ENCODE measurements around the gene CACNG1.

Gene CACNG1

GRCh38 chr17:67022451-67022810 lies 21.9 kb upstream of the CACNG1 start:
- no peak for DNase-seq (ENCODE audit: low read depth in 2 of 2)
- no peak overlapping the region for H3K4me3 ChIP-seq (replicated peaks in 1 of 2; ENCODE audit: low read depth in 2 of 2, low read length in 2 of 2)
- TF ChIP-seq, protein P1, sequence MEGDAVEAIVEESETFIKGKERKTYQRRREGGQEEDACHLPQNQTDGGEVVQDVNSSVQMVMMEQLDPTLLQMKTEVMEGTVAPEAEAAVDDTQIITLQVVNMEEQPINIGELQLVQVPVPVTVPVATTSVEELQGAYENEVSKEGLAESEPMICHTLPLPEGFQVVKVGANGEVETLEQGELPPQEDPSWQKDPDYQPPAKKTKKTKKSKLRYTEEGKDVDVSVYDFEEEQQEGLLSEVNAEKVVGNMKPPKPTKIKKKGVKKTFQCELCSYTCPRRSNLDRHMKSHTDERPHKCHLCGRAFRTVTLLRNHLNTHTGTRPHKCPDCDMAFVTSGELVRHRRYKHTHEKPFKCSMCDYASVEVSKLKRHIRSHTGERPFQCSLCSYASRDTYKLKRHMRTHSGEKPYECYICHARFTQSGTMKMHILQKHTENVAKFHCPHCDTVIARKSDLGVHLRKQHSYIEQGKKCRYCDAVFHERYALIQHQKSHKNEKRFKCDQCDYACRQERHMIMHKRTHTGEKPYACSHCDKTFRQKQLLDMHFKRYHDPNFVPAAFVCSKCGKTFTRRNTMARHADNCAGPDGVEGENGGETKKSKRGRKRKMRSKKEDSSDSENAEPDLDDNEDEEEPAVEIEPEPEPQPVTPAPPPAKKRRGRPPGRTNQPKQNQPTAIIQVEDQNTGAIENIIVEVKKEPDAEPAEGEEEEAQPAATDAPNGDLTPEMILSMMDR (IDR thresholded peaks at IDR 0.05; ENCODE audit: low read depth, low read length): no peak

DNA sequence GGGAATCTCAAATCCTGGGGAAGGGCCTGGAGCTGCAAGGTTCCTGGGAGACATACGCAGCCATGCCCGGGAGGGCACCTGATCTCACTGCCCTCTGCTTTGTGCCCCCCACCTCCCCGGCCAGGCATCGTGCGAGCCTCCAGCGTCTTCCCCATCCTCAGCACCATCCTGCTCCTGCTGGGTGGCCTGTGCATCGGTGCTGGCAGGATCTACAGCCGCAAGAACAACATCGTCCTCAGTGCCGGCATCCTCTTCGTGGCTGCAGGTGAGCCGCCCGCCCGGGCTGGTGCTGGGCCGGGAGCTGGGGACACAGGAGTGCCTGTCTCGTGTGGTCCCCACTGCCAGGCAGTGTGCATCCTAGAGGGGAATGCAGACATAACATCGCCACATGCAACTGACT lies 19.6 kb upstream of the CACNG1 start:
- no peak overlapping the region for H3K4me3 ChIP-seq (replicated peaks in 1 of 2; ENCODE audit: low read depth in 2 of 2, low read length in 2 of 2)
- no peak for DNase-seq (ENCODE audit: low read depth in 2 of 2)
- TF ChIP-seq, protein P1 (IDR thresholded peaks at IDR 0.05; ENCODE audit: low read depth, low read length): no peak

DNA sequence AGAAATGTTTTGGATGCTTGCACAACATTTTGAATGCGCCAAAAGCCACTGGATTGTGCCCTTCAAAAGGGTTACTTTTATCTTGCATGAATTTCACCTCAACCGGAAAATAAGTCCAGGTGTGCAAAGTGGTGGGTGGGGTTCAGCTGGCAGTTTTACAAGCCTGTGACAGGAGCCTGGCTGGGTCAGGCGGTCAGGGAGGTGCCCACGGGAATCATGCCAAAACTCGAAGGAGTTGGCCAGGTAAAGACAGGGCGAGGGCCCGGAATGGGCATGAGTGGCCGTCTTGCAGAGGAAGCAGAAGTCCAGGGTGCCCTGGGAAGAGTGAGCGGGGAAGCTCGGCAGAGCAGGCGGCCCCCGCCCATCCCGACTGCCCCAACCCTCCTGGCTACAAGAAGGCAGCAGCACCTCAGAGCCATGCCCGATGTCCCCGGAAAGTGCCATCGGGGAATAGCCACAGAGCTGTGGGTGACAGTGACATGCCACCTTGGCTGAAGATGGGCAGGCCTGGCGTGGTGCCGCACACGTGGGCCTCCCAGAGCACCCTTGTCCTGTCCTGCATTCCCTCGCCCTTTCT lies 19.1 kb upstream of the CACNG1 start:
- TF ChIP-seq, protein P1 (IDR thresholded peaks at IDR 0.05; ENCODE audit: low read depth, low read length): no peak
- DNase-seq (ENCODE audit: low read depth in 2 of 2): no peak
- no peak overlapping the region for H3K4me3 ChIP-seq (replicated peaks in 1 of 2; ENCODE audit: low read depth in 2 of 2, low read length in 2 of 2)

GRCh38 chr17:67026341-67026740 lies 18.0 kb upstream of the CACNG1 start:
- no peak for DNase-seq (ENCODE audit: low read depth in 2 of 2)
- TF ChIP-seq, protein P1 (IDR thresholded peaks at IDR 0.05; ENCODE audit: low read depth, low read length): no peak
- no peak overlapping the region for H3K4me3 ChIP-seq (replicated peaks in 1 of 2; ENCODE audit: low read depth in 2 of 2, low read length in 2 of 2)

- TF ChIP-seq, protein P1 (IDR thresholded peaks at IDR 0.05; ENCODE audit: low read depth, low read length): no peak
- DNase-seq (ENCODE audit: low read depth in 2 of 2): peak; percentile 7 to 14
Observed at GRCh38 chr17:67027031-67027628, 17.2 kb upstream of the CACNG1 start.

GRCh38 chr17:67030641-67031040 lies 13.7 kb upstream of the CACNG1 start:
- H3K4me3 ChIP-seq (replicated peaks in 1 of 2; ENCODE audit: low read depth in 2 of 2, low read length in 2 of 2): no peak overlapping the region
- TF ChIP-seq, protein P1 (IDR thresholded peaks at IDR 0.05; ENCODE audit: low read depth, low read length): no peak
- no peak for DNase-seq (ENCODE audit: low read depth in 2 of 2)

More at GRCh38 chr17:67027031-67027628, 17.2 kb upstream of the CACNG1 start:
- H3K4me3 ChIP-seq (replicated peaks in 1 of 2; ENCODE audit: low read depth in 2 of 2, low read length in 2 of 2): no peak overlapping the region

DNA sequence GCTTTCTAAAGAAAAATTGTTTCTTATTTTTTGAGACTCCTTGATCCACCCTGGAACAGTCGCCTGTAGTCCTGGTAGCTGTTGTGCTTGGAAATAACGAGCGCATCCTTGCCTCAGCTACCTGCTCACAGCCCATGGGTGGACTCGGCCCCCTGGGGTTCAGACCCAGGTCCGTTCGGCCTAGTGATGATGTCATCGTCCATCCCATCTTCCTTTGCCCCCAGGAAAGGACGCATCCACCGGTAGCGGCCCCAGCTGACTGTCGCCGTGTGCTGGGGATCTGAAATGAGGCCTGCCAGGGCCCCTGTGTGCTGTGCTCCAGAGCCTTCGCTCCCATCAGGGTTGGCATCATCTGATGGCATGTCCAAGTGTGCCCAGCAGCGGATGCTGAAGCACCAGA lies 12.0 kb upstream of the CACNG1 start:
- H3K4me3 ChIP-seq (replicated peaks in 1 of 2; ENCODE audit: low read depth in 2 of 2, low read length in 2 of 2): no peak overlapping the region
- no peak for DNase-seq (ENCODE audit: low read depth in 2 of 2)
- TF ChIP-seq, protein P1 (IDR thresholded peaks at IDR 0.05; ENCODE audit: low read depth, low read length): no peak

Data from cardiac fibroblast (primary cell).